ENCODE results near the gene GAS7.

The GAS7 gene

DNA sequence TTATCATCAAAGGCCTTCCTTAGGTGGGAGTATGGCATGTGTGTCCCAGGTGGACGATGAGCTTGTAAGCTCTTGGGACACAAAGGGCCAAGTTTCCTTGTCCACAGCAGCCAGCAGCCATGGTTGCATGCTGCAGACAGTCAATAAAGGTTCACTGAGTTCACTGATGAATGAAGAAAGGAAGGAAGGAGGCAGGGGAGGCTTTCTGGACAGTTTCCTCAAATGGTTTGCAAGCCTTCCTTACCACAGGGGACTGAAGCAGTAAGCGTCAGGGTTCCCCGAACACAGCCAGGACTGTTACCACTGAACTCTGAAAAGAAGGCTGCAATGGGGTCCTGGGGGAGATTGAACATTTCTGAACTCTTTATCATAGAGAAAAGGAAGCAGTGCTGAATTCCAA is 111.1 kb downstream of the GAS7 start:
- TF ChIP-seq POLR2A (IDR thresholded peaks at IDR 0.05; ENCODE audit: low read length) (no peak), GATA1 (IDR thresholded peaks at IDR 0.05; ENCODE audit: low read depth, low read length) (no peak)

DNA sequence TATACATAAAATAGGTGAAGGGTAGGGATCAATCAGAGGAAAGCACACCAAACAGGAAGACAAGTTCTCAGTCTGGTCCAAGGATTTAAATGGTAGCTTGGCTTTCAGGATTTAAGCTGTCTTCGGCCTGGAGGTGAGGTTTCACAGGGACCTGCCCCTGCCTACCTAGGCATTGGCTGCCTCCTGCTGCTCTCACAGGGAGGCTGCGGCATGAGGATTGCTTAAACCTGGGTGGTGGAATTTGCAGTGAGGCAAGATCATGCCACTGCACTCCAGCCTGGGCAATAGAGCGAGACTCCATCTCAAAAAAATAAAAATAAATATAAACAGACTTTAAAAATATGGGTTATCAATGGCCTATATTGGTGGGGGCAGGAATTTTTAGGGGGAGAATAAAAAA is 114.5 kb downstream of the GAS7 start:
- no peak for TF ChIP-seq POLR2A (IDR thresholded peaks at IDR 0.05; ENCODE audit: low read length)
- no peak for TF ChIP-seq GATA1 (IDR thresholded peaks at IDR 0.05; ENCODE audit: low read depth, low read length)
- DNase-seq: no peak

More for the DNA sequence above, 111.1 kb downstream of the GAS7 start:
- no peak for DNase-seq

- no peak for DNase-seq
- TF ChIP-seq POLR2A (IDR thresholded peaks at IDR 0.05; ENCODE audit: low read length) (no peak), GATA1 (IDR thresholded peaks at IDR 0.05; ENCODE audit: low read depth, low read length) (no peak)
These were observed 115.6 kb downstream of the GAS7 start for GRCh38 chr17:10082795-10083194.

- TF ChIP-seq POLR2A (IDR thresholded peaks at IDR 0.05; ENCODE audit: low read length) (no peak), GATA1 (IDR thresholded peaks at IDR 0.05; ENCODE audit: low read depth, low read length) (no peak)
- no peak for DNase-seq
These were observed 116.7 kb downstream of the GAS7 start for GRCh38 chr17:10081571-10082169.

GRCh38 chr17:10077561-10078299 is 120.7 kb downstream of the GAS7 start:
- no peak for TF ChIP-seq GATA1 (IDR thresholded peaks at IDR 0.05; ENCODE audit: low read depth, low read length)
- no peak for TF ChIP-seq POLR2A (IDR thresholded peaks at IDR 0.05; ENCODE audit: low read length)
- DNase-seq: no peak

DNA sequence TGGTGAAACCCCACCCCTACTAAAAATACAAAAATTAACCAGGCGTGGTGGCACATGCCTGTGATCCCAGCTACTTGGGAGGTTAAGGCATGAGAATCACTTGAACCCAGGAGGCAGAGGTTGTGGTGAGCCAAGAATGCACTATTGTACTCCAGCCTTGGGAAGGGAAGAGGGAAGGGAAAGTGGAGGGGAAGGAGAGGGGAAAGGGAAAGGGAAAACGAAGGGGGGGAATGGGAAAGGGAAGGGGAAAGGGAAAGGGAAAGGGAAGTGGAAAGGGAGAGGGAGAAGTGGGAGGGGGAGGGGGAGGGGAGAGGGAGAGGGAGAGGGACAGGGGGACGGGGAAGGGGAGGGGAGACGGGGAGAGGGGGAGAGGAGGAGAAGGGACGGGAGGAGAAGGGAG is 122.5 kb downstream of the GAS7 start:
- DNase-seq: no peak
- TF ChIP-seq GATA1 (IDR thresholded peaks at IDR 0.05; ENCODE audit: low read depth, low read length) (no peak), POLR2A (IDR thresholded peaks at IDR 0.05; ENCODE audit: low read length) (no peak)

DNA sequence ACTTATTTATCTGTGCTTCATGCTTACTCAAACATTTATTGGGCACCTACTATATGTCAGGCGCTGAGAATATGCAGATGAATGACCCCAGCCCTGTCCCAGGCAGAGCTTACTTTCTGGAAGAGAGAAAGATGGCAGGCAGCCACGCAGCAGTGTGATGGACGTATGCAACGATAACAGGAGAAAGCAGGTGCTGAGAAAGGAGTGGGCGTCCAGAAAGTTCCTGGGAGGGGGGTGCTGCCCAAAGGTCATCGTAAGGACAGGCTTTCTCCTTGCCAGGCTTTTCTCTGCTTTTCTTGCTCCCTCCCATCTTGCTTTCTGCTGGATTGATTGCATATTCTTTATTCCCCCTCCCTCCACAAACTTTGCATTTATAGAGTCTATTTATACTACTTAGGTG is 124.5 kb downstream of the GAS7 start:
- DNase-seq: no peak
- no peak for TF ChIP-seq GATA1 (IDR thresholded peaks at IDR 0.05; ENCODE audit: low read depth, low read length)
- TF ChIP-seq POLR2A (IDR thresholded peaks at IDR 0.05; ENCODE audit: low read length): no peak

GRCh38 chr17:10072556-10073425 is 125.6 kb downstream of the GAS7 start:
- no peak for DNase-seq
- TF ChIP-seq POLR2A (IDR thresholded peaks at IDR 0.05; ENCODE audit: low read length) (no peak), GATA1 (IDR thresholded peaks at IDR 0.05; ENCODE audit: low read depth, low read length) (no peak)

- no peak for DNase-seq
- TF ChIP-seq POLR2A (IDR thresholded peaks at IDR 0.05; ENCODE audit: low read length) (no peak), GATA1 (IDR thresholded peaks at IDR 0.05; ENCODE audit: low read depth, low read length) (no peak)
These were observed 126.3 kb downstream of the GAS7 start for GRCh38 chr17:10072086-10072485.

GRCh38 chr17:10071141-10071540 is 127.3 kb downstream of the GAS7 start:
- DNase-seq: no peak
- TF ChIP-seq POLR2A (IDR thresholded peaks at IDR 0.05; ENCODE audit: low read length) (no peak), GATA1 (IDR thresholded peaks at IDR 0.05; ENCODE audit: low read depth, low read length) (no peak)

GRCh38 chr17:10070690-10071089 is 127.7 kb downstream of the GAS7 start:
- TF ChIP-seq GATA1 (IDR thresholded peaks at IDR 0.05; ENCODE audit: low read depth, low read length): no peak
- TF ChIP-seq POLR2A (IDR thresholded peaks at IDR 0.05; ENCODE audit: low read length): no peak
- DNase-seq: no peak

DNA sequence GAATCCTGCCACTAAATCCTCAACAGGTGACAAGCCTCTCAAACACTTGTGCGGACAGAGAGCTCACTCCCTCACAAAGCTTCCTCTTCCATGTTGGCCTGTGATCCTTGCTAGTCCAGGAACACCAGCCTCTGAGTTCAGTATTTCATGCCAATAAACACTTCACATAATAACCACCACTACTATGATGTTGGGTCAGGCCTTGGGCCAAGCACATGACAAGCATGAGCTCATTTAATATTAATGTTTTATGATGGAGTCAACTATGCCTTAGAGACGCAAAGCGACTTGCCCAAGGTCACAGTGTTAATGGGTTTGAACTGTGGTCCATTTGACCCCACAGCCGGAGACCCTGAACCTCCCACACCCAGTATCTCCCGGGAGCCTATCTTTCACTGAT is 129.1 kb downstream of the GAS7 start:
- TF ChIP-seq GATA1 (IDR thresholded peaks at IDR 0.05; ENCODE audit: low read depth, low read length) (no peak), POLR2A (IDR thresholded peaks at IDR 0.05; ENCODE audit: low read length) (no peak)
- DNase-seq: no peak

GRCh38 chr17:10067446-10068143 is 130.8 kb downstream of the GAS7 start:
- no peak for DNase-seq
- TF ChIP-seq POLR2A (IDR thresholded peaks at IDR 0.05; ENCODE audit: low read length): no peak
- TF ChIP-seq GATA1 (IDR thresholded peaks at IDR 0.05; ENCODE audit: low read depth, low read length): no peak

- TF ChIP-seq POLR2A (IDR thresholded peaks at IDR 0.05; ENCODE audit: low read length) (no peak), GATA1 (IDR thresholded peaks at IDR 0.05; ENCODE audit: low read depth, low read length) (no peak)
- no peak for DNase-seq
These were observed 133.9 kb downstream of the GAS7 start for GRCh38 chr17:10064536-10064935.
